C4-2B (cell line): ENCODE results near the gene CREG1.

Experiments
- H3K27ac ChIP-seq: fragments of 450-650 bp; 2 replicates; pipeline ENCODE4 v1.5.1; 2017
- CTCF ChIP-seq: fragments of 450-650 bp; conservative IDR thresholded peaks from 2 replicates; pipeline ENCODE4 v1.5.1; 2017; ENCODE audit warnings: mild to moderate bottlenecking
- ZFX ChIP-seq: fragments of 450-650 bp; IDR thresholded peaks from 2 replicates; pipeline ENCODE4 v1.6.1; 2017

CREG1 gene

GRCh38 chr1:167526667-167527383 is 26.7 kb downstream of the CREG1 start:
- TF ChIP-seq ZFX (no peak), CTCF (no peak)
- no peak overlapping the region for H3K27ac ChIP-seq

- no peak overlapping the region for H3K27ac ChIP-seq
- TF ChIP-seq CTCF (no peak), ZFX (no peak)
Observed at GRCh38 chr1:167524651-167525050, 28.9 kb downstream of the CREG1 start.

- H3K27ac ChIP-seq: no peak overlapping the region
- TF ChIP-seq ZFX: no peak
- no peak for TF ChIP-seq CTCF
Observed at GRCh38 chr1:167522246-167522645, 31.3 kb downstream of the CREG1 start.

- H3K27ac ChIP-seq: no peak overlapping the region
- TF ChIP-seq ZFX (no peak), CTCF (no peak; the same call in 1 of the 2 replicates)
Observed at GRCh38 chr1:167520711-167521206, 32.8 kb downstream of the CREG1 start.

- no peak within 1 kb of the TSS for H3K27ac ChIP-seq
- TF ChIP-seq ZFX (no peak), CTCF (no peak)
Observed at GRCh38 chr1:167518331-167518700, 35.2 kb downstream of the CREG1 start, which contains the start of gene CD247. Gene CD247 (minus strand): TSS chr1:167518529. CDS start chr1:167518465, 64 bp downstream.

- TF ChIP-seq ZFX (no peak), CTCF (no peak)
- no peak overlapping the region for H3K27ac ChIP-seq
Observed at GRCh38 chr1:167517535-167518330, 35.8 kb downstream of the CREG1 start.
